Measurements from ENCODE around the gene RAD51B.

Gene RAD51B

GRCh38 chr14:67778792-67779191 lies 40.8 kb upstream of the RAD51B start:
- TF ChIP-seq SPI1 (IDR thresholded peaks at IDR 0.05; ENCODE audit: borderline replicate concordance, low read depth) (no peak), GABPA (IDR thresholded peaks at IDR 0.05; ENCODE audit: low read depth) (no peak), REST (IDR thresholded peaks at IDR 0.05; ENCODE audit: insufficient replicate concordance, low read depth) (no peak), POLR2AphosphoS5 (IDR thresholded peaks at IDR 0.05; ENCODE audit: low read depth) (no peak), CTCF (IDR thresholded peaks at IDR 0.05; ENCODE audit: insufficient read depth, low read length) (no peak)
- no peak overlapping the region for H3K27ac ChIP-seq (replicated peaks)
- no peak overlapping the region for H3K4me3 ChIP-seq (replicated peaks; ENCODE audit: insufficient read depth, low read length)
- DNase-seq (ENCODE audit: low read depth in 1 of 2, low spot score in 1 of 2) = peak; percentile 17 to 24
- H3K27me3 ChIP-seq (ENCODE audit: insufficient read depth, poor library complexity, severe bottlenecking) = no peaks in the 10 kb centered on the region

GRCh38 chr14:67782090-67782489 lies 37.5 kb upstream of the RAD51B start:
- Histone ChIP-seq H3K27ac (replicated peaks) (no peak overlapping the region), H3K4me3 (replicated peaks; ENCODE audit: insufficient read depth, low read length) (no peak overlapping the region), H3K27me3 (ENCODE audit: insufficient read depth, poor library complexity, severe bottlenecking) (no peaks in the 10 kb centered on the region)
- DNase-seq (ENCODE audit: low read depth in 1 of 2, low spot score in 1 of 2) = no peak
- TF ChIP-seq SPI1 (IDR thresholded peaks at IDR 0.05; ENCODE audit: borderline replicate concordance, low read depth) (no peak), REST (IDR thresholded peaks at IDR 0.05; ENCODE audit: insufficient replicate concordance, low read depth) (no peak), CTCF (IDR thresholded peaks at IDR 0.05; ENCODE audit: insufficient read depth, low read length) (no peak), POLR2AphosphoS5 (IDR thresholded peaks at IDR 0.05; ENCODE audit: low read depth) (no peak), GABPA (IDR thresholded peaks at IDR 0.05; ENCODE audit: low read depth) (no peak)

- TF ChIP-seq CTCF (IDR thresholded peaks at IDR 0.05; ENCODE audit: insufficient read depth, low read length) (no peak), REST (IDR thresholded peaks at IDR 0.05; ENCODE audit: insufficient replicate concordance, low read depth) (no peak), SPI1 (IDR thresholded peaks at IDR 0.05; ENCODE audit: borderline replicate concordance, low read depth) (no peak), POLR2AphosphoS5 (IDR thresholded peaks at IDR 0.05; ENCODE audit: low read depth) (no peak), GABPA (IDR thresholded peaks at IDR 0.05; ENCODE audit: low read depth) (no peak)
- no peak overlapping the region for H3K4me3 ChIP-seq (replicated peaks; ENCODE audit: insufficient read depth, low read length)
Observed at GRCh38 chr14:67784244-67784823, 35.2 kb upstream of the RAD51B start.

More at GRCh38 chr14:67784244-67784823, 35.2 kb upstream of the RAD51B start:
- H3K27ac ChIP-seq (replicated peaks) = no peak overlapping the region
- no peaks in the 10 kb centered on the region for H3K27me3 ChIP-seq (ENCODE audit: insufficient read depth, poor library complexity, severe bottlenecking)
- no peak for DNase-seq (ENCODE audit: low read depth in 1 of 2, low spot score in 1 of 2)

All from HL-60 (cell line).